Activated CD8-positive, alpha-beta memory T cell treated with anti-CD3 and anti-CD28 coated beads, Interleukin-2, amount 50 U/mL, for 1 hour (primary cell): ENCODE results near the gene TEX47.

Source experiments
- DNase-seq: peaks from one replicate; pipeline ENCODE4 v3.0.0-alpha.2; 2020; ENCODE audit errors: extremely low read depth

The TEX47 gene

DNA sequence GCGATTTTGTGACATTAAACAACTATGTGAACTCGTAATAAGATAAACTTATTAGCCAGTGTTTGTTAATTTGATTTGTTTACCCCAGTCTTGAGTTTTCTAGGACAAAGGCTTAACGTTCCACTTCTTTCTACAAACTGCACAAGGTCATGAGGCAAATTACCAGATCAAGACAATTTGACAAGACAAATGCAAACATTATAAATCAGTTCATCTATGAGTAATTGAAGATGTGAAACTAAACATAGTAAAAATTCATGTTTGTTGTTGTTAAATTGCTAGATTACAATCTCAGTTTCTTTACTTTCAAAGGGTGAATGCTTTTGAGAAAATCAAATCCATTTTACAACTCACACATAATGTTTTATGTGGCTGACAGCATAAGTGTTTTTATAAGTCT is 49.4 kb downstream of the TEX47 start:
- no peak for DNase-seq
